Activated CD8-positive, alpha-beta T cell treated with anti-CD3 and anti-CD28 coated beads, Interleukin-2, amount 10 ng/mL, durations not matched to agents 7 days and 5 days (primary cell): ENCODE data around the gene ITPRIPL2. TPM values are rescaled to one million over a fixed set of nuclear protein-coding genes. Genes with fewer than 3 reads are reported as not detected.

ENCODE experiments used
- ATAC-seq: fragments of 150-1000 bp; cut with Tn5 transposase; one replicate; pipeline ENCODE4 v1.10.0; 2021; ENCODE audit warnings: moderate library complexity
- CTCF ChIA-PET: fragments of 350-600 bp; sonication (Branson Sonifier 250); formaldehyde crosslinking; loops from one replicate; lab custom pipeline; 2021; ENCODE audit warnings: antibody characterized with exemption; lab: Charles Lee
- POLR2A ChIA-PET: fragments of 350-600 bp; sonication (Branson Sonifier 250); formaldehyde crosslinking; loops from one replicate; lab custom pipeline; 2021; ENCODE audit warnings: antibody characterized with exemption; lab: Charles Lee
- DNase-seq: peaks from one replicate; pipeline ENCODE4 v3.0.0-alpha.2; 2020
- H3K27ac Mint-ChIP-seq: one replicate; pipeline ENCODE4 v1.8.0; 2021; ENCODE audit warnings: mild to moderate bottlenecking, mixed read lengths
- H3K27me3 Mint-ChIP-seq: one replicate; pipeline ENCODE4 v1.8.0; 2021; ENCODE audit warnings: low read depth, mixed read lengths
- H3K36me3 Mint-ChIP-seq: one replicate; pipeline ENCODE4 v1.8.0; 2021; ENCODE audit warnings: low read depth, mixed read lengths
- H3K4me1 Mint-ChIP-seq: one replicate; pipeline ENCODE4 v1.8.0; 2021; ENCODE audit warnings: low read depth, mixed read lengths
- H3K4me3 Mint-ChIP-seq: one replicate; pipeline ENCODE4 v1.8.0; 2021; ENCODE audit warnings: mild to moderate bottlenecking, mixed read lengths
- H3K9me3 Mint-ChIP-seq: one replicate; pipeline ENCODE4 v1.8.0; 2022; ENCODE audit warnings: mixed read lengths; ENCODE audit not compliant: insufficient read depth
- total RNA-seq, 2 experiments: library from RNA; stranded (reverse); gene quantifications; one replicate each; pipeline ENCODE4 v1.2.3, GENCODE V29; 2021

ITPRIPL2 gene
- total RNA-seq, 2 experiments from 2014 or later = 2.3 TPM

DNA sequence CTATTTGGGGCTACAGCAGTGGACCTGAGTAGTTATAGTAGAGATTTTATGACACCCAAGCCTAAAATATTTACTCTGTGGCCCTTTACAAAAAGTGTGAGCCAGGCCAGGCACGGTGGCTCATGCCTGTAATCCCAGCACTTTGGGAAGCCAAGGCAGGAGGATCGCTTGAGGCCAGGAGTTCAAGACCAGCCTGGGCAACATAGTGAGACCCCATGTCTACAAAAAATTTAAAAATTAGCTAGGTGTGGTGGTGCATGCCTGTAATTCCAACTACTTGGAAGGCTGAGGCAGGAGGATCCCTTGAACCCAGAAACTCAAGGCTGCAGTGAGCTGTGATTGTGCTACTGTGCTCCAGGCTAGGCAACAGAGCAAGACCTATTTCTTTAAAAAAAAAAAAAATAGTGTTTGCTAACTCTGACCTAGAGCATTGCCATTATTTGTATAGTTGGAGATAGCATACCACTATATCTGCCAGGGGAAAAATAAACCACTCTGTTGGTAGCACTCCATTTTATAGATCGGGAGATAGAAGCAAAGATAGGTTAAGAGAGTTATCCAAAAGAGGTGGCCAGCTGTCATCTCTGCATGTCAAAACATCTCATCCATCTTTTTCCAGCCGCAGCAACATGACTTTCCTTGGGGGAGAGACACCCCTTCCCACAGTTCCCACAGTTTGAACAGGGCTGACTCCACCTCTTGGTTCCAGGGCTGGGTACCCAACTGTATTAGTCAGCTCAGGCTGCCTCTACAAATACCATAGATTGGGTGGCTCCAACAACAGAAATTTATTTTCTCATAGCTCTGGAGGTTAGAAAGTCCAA is 3.0 kb upstream of the ITPRIPL2 start:
- ChIA-PET CTCF (interaction anchor here (0.7 kb wide), 1 partner anchor 25 kb away, joined by 3 read pairs; no protein-coding TSS in a partner anchor), POLR2A (no interaction called here)
- peaks cover 3% of the 10 kb centered on the region for H3K4me1 Mint-ChIP-seq
- no peak overlapping the region for H3K27ac Mint-ChIP-seq
- no peaks in the 10 kb centered on the region for H3K36me3 Mint-ChIP-seq
- peaks cover 19% of the 10 kb centered on the region for H3K27me3 Mint-ChIP-seq
- H3K9me3 Mint-ChIP-seq = no peaks in the 10 kb centered on the region
- H3K4me3 Mint-ChIP-seq = no peak overlapping the region
- DNase-seq = no peak
- no peak for ATAC-seq

DNA sequence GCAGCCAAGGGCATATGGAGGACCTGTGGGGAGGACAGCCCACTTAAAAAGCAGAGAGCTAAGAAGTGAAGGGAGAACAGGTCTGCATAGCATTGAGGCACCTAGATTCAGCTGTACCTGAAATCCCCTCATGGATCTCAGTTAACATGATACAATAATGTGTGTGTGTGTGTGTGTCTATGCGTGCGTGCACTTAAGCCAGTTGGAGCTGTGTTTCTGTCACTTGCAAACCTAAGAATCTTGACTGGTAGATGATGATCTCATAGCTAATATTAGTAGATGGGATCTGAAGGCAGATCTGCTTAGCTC is 1.7 kb upstream of the ITPRIPL2 start:
- DNase-seq (no peak), ATAC-seq (no peak)
- Mint-ChIP-seq H3K9me3 (no peaks in the 10 kb centered on the region), H3K36me3 (no peaks in the 10 kb centered on the region), H3K4me3 (no peak overlapping the region), H3K27ac (no peak overlapping the region), H3K4me1 (peaks cover 6% of the 10 kb centered on the region), H3K27me3 (peaks cover 22% of the 10 kb centered on the region)
- POLR2A ChIA-PET = no interaction called here
- CTCF ChIA-PET = no interaction called here

DNA sequence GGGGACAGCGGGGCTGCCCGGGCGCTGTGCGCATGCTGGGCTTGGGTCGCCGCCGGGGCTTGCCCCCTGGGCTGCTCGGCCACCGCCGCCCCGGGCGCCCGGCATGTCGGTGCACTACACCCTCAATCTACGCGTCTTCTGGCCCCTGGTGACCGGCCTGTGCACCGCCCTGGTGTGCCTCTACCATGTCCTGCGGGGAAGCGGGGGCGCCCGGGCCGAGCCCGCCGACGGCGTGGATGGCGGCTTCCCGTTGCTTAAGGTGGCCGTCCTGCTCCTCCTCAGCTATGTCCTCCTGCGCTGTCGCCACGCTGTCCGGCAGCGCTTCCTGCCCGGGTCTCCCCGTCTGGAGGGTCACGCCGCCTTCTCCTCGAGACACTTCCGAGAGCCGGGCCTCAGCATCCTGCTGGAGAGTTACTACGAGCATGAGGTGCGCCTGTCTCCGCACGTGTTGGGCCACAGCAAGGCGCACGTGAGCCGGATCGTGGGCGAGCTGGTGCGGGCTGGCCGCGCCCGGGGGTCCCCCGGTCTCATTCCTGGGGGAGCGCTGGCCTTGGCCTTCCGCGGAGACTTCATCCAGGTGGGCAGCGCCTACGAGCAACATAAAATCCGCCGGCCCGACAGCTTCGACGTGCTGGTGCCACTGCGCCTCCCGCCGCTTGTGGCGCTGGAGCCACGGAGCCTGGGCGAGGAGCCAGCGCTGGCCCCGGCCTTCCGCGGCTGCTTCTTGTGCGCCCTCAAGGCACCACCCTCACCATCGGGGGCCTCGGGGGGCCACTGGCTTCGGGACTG is 789 bp downstream of the ITPRIPL2 start:
- no peaks in the 10 kb centered on the region for H3K9me3 Mint-ChIP-seq
- H3K27me3 Mint-ChIP-seq = peaks cover 23% of the 10 kb centered on the region
- ATAC-seq = no peak
- no peaks in the 10 kb centered on the region for H3K36me3 Mint-ChIP-seq
- ChIA-PET CTCF (no interaction called here), POLR2A (no interaction called here)
- DNase-seq = no peak
- peak overlapping the region; percentile 52 for H3K4me3 Mint-ChIP-seq
- H3K4me1 Mint-ChIP-seq = peaks cover 28% of the 10 kb centered on the region
- H3K27ac Mint-ChIP-seq = no peak overlapping the region

DNA sequence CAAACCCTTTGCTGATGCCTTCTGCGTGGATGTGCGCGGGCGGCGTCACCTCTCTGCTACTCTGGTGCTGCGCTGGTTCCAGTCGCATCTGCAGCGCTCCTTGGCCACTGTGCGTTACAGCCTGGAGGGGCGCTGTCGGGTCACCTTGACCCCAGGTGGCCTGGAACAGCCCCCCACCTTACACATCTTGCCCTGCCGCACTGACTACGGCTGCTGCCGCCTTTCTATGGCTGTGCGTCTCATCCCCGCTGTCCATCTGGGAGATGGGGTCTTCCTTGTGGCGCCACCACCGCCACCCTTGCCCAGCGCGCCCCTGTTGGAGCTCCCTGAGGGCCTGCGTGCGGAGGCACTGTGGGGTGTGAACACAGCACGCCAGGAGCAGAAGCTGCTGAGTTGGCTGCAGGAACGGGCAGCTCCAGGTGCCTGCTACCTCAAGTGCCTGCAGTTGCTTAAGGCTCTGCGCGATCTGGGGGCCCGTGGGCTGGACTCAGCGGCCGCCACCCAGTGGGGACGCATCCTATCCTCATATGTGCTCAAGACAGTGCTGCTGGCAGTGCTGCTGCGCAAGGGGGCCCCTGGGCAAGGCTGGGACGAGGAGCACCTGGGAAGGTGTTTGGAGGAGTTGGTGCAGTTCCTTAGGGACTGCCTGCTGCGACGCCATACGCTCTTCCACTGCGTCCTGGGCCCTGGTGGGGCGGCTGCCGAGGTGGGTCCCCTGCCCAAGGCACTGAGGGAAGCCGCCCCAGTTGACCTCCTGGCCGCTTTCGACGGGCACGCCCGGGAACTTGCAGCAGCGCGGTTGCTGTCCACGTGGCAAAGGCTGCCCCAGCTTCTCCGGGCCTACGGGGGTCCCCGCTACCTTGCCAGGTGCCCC is 1.6 kb downstream of the ITPRIPL2 start:
- Mint-ChIP-seq H3K9me3 (no peaks in the 10 kb centered on the region), H3K36me3 (no peaks in the 10 kb centered on the region), H3K27me3 (peaks cover 23% of the 10 kb centered on the region), H3K4me3 (no peak overlapping the region), H3K27ac (no peak overlapping the region), H3K4me1 (peaks cover 30% of the 10 kb centered on the region)
- DNase-seq (no peak), ATAC-seq (no peak)
- ChIA-PET CTCF (no interaction called here), POLR2A (no interaction called here)

DNA sequence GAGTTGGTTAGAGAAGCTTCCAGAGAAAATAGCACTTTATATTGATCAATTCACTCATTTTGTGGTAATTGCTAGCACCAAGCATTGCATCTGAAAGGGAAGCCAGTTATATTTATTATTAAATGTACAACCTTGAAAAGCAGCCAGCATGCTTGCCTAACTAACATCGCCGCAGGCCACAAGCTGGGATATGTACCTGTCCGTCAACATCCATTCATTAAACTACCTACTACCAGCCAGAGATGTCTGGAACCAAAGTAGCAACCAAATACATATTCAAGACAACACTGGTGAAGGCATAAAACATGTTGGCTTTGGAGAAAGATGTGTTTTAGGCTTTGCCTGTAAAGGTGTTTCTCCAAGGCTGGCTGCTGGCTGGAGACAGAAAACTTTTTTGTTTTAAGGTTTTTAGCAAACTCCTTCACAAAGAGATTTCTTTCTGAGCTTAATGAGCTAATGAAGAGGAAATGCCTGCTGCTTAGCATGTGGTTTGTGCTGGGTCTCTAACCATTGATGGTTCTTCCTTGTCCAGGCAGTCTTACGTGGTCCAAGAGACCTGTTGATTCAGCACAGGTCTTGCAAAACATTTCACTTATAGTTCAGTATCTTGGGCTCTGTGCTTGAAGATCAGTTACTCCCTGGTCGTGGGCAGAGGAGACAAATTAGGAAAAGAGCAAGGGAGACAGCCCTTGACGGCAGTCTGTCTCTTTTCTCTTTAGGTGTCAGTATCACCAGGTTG is 3.1 kb downstream of the ITPRIPL2 start:
- H3K9me3 Mint-ChIP-seq = no peaks in the 10 kb centered on the region
- peaks cover 30% of the 10 kb centered on the region for H3K4me1 Mint-ChIP-seq
- DNase-seq = no peak
- ChIA-PET POLR2A (no interaction called here), CTCF (interaction anchor here (1.1 to 4.2 kb wide), 2 partner anchors 30 to 63 kb away, joined by 3 to 16 read pairs; no protein-coding TSS in a partner anchor)
- H3K27ac Mint-ChIP-seq = peak overlapping the region; percentile 32
- no peaks in the 10 kb centered on the region for H3K36me3 Mint-ChIP-seq
- H3K27me3 Mint-ChIP-seq = peaks cover 22% of the 10 kb centered on the region
- H3K4me3 Mint-ChIP-seq = no peak overlapping the region
- no peak for ATAC-seq

DNA sequence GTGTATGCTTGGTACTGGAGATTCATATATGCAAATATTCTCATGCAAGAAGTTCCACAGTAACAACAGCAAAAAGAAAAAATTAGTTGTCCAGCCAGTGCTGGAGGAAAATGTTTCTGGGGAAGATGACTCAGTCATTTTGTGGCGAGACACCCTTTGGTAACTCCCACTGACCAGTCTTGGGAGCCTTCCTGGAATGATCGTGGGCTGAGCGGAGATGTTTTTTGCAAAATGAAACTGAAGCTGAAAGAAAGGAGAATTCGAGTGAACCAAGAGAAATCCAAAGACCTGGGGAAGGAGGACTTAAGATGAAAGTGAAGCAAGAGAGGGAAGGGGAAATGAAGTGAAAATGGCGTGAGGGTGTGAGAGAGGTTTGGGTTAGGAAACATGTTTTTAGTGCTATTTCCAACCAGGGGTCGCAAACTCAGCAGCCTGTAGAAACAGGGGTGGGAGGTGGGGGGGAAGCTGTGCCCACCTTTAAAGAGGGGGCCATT is 5.2 kb downstream of the ITPRIPL2 start:
- no peaks in the 10 kb centered on the region for H3K36me3 Mint-ChIP-seq
- peak; percentile 13 for ATAC-seq
- peak overlapping the region; percentile 68 for H3K4me3 Mint-ChIP-seq
- peaks cover 27% of the 10 kb centered on the region for H3K4me1 Mint-ChIP-seq
- DNase-seq = no peak
- H3K9me3 Mint-ChIP-seq = no peaks in the 10 kb centered on the region
- ChIA-PET POLR2A (interaction anchor here (0.5 to 0.6 kb wide), 2 partner anchors 21 to 92 kb away, joined by 3 read pairs; no protein-coding TSS in a partner anchor), CTCF (interaction anchor here (1.1 to 4.2 kb wide), 4 partner anchors 12 to 33 kb away, joined by 3 to 16 read pairs (median 5); no protein-coding TSS in a partner anchor)
- peaks cover 9% of the 10 kb centered on the region for H3K27me3 Mint-ChIP-seq
- peak overlapping the region; percentile 84 for H3K27ac Mint-ChIP-seq

DNA sequence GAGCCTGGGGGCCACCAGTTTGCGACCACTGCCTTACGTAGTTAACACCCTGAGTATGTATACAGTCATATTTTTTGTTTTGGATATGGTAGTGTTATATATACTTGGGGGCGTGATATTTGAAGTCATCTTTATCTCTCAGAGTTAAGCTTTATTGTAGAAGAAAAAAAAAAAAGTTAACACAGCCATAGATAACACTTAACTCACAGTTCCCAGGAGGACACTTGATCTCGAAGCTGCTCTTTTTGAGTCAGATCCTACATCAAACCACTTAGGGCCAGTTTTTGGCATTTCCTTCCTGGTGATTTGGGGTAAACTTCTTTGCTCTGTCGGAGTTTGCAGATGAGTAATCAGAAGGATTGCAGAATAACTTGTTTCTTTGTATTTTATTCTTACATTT is 5.8 kb downstream of the ITPRIPL2 start:
- Mint-ChIP-seq H3K4me1 (peaks cover 27% of the 10 kb centered on the region), H3K36me3 (no peaks in the 10 kb centered on the region), H3K27me3 (peaks cover 8% of the 10 kb centered on the region), H3K9me3 (no peaks in the 10 kb centered on the region), H3K4me3 (no peak overlapping the region), H3K27ac (no peak overlapping the region)
- ChIA-PET POLR2A (interaction anchor here (0.5 to 0.6 kb wide), 2 partner anchors 20 to 91 kb away, joined by 3 read pairs; no protein-coding TSS in a partner anchor), CTCF (interaction anchor here (1.3 to 4.2 kb wide), 3 partner anchors 15 to 33 kb away, joined by 3 to 16 read pairs (median 4); no protein-coding TSS in a partner anchor)
- ATAC-seq = no peak
- no peak for DNase-seq

DNA sequence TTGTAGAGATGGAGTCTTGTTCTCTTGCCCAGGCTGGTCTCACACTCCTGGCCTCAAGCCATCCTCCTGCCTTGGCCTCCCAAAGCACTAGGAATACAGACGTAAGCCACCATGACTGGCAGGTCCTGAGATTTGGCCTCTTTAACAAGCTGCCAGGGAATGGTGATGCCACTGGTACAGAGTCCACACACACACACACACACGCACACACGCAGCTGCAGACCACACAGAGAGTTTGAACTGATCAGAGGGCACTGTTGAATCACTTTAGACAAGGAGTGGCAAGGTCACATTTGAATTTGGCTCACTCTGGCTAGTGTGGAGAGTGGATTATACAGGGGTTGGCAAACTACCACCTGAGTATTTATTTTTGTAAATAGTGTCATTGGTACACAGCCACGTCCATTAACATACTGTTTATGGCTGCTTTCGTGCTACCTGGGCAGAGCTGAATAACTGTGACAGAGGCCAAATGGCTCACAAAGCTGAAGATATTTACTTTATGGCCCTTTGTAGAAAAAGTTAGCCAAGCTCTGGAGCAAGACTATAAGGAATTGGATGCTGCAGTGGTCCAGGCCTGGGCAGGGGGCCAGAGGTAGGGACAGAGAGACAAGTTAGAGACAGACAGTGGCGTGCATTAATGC is 9.9 kb downstream of the ITPRIPL2 start:
- no peak for ATAC-seq
- CTCF ChIA-PET = interaction anchor here (1.5 kb wide), 1 partner anchor 55 kb away, joined by 4 read pairs; no protein-coding TSS in a partner anchor

DNA sequence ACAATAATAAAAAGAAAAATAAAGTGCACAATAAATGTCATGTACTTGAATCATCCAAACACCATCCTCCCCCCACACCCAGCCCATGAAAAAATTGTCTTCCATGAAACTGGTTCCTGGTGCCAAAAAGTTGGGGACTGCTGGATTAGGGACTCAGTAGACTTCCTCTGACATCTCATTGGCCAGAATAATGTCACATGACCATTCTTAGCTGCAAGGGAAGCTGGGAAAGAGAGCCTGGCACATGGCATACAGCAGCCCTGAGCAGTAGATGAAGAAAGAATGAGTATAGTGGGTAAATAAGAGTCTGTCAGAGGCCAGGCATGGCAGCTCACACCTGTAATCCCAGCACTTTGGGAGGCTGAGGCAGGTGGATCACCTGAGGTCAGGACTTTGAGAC is 12.5 kb downstream of the ITPRIPL2 start:
- ChIA-PET CTCF (no interaction called here), POLR2A (no interaction called here)
- Mint-ChIP-seq H3K4me1 (peaks cover 29% of the 10 kb centered on the region), H3K27ac (no peak overlapping the region), H3K4me3 (no peak overlapping the region), H3K27me3 (peaks cover 2% of the 10 kb centered on the region), H3K9me3 (no peaks in the 10 kb centered on the region), H3K36me3 (no peaks in the 10 kb centered on the region)
- no peak for DNase-seq
- no peak for ATAC-seq

More for the DNA sequence above, 9.9 kb downstream of the ITPRIPL2 start:
- no peaks in the 10 kb centered on the region for H3K9me3 Mint-ChIP-seq
- H3K36me3 Mint-ChIP-seq = no peaks in the 10 kb centered on the region
- peaks cover 2% of the 10 kb centered on the region for H3K27me3 Mint-ChIP-seq
- H3K4me3 Mint-ChIP-seq = no peak overlapping the region
- no peak for DNase-seq
- no peak overlapping the region for H3K27ac Mint-ChIP-seq
- POLR2A ChIA-PET = no interaction called here
- H3K4me1 Mint-ChIP-seq = peaks cover 25% of the 10 kb centered on the region

DNA sequence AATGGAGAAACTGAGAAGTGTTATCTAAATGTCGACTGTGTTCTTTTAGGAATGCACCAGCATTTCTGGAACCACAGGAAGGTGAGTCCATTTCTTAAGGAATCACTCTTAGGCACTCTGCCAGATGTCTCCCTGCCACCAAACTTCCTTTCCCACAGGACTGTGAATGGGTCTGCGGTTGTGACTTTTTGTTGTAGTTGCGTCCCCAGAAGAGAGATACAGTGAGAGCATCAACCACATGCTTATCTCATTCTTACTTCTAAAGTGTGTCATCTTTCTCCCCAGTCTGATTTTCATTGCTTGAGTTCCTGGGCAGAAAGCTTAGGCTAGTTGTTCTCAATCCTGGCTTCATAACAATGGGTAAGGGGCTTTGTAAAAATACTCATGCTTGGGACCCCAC is 13.4 kb downstream of the ITPRIPL2 start:
- no peak for DNase-seq
- Mint-ChIP-seq H3K4me3 (no peak overlapping the region), H3K27ac (no peak overlapping the region), H3K36me3 (no peaks in the 10 kb centered on the region), H3K9me3 (no peaks in the 10 kb centered on the region), H3K27me3 (peaks cover 2% of the 10 kb centered on the region), H3K4me1 (peaks cover 32% of the 10 kb centered on the region)
- no peak for ATAC-seq
- ChIA-PET POLR2A (no interaction called here), CTCF (no interaction called here)
